ENCODE data around the gene PRDX3. TPM values are rescaled to one million over a fixed set of nuclear protein-coding genes. Genes with fewer than 3 reads are reported as not detected.

Gene PRDX3
- total and polyA plus RNA-seq, 2 experiments from 2014 or later: 116 to 413 TPM

DNA sequence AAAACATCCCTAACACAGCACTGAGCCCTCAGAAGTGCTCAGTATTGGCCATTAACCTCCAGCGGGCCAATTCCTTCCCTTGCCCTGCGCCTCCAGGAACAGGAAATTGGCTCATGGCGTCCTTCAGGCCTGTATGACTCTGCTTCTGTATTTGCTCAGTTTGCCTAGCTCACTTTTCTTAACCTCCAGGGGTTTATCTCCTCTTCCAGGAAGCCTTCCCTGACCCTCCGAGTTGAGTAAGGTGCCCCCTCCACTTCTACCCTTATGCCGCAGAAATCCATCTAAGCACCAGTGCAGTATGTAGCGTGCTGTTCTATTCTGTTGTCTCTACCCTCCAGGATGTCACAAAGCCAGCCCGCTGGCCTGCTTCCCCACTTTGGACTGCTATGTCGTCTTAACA, 12.0 kb downstream of the PRDX3 start:
- no peak overlapping the region for H3K27ac ChIP-seq
- H3K27me3 ChIP-seq: no peaks in the 10 kb centered on the region
- peaks cover 17% of the 10 kb centered on the region for H3K4me1 ChIP-seq (ENCODE audit: low read depth)
- DNase-seq (ENCODE audit: low read depth in 1 of 2, low spot score in 1 of 2): no peak
- no peaks in the 10 kb centered on the region for H3K9me3 ChIP-seq (ENCODE audit: low read depth)
- H3K4me3 ChIP-seq: no peak overlapping the region
- peaks cover 36% of the 10 kb centered on the region for H3K36me3 ChIP-seq
- TF ChIP-seq, protein P1, sequence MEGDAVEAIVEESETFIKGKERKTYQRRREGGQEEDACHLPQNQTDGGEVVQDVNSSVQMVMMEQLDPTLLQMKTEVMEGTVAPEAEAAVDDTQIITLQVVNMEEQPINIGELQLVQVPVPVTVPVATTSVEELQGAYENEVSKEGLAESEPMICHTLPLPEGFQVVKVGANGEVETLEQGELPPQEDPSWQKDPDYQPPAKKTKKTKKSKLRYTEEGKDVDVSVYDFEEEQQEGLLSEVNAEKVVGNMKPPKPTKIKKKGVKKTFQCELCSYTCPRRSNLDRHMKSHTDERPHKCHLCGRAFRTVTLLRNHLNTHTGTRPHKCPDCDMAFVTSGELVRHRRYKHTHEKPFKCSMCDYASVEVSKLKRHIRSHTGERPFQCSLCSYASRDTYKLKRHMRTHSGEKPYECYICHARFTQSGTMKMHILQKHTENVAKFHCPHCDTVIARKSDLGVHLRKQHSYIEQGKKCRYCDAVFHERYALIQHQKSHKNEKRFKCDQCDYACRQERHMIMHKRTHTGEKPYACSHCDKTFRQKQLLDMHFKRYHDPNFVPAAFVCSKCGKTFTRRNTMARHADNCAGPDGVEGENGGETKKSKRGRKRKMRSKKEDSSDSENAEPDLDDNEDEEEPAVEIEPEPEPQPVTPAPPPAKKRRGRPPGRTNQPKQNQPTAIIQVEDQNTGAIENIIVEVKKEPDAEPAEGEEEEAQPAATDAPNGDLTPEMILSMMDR (IDR thresholded peaks at IDR 0.05; ENCODE audit: low read depth, low read length): no peak

DNA sequence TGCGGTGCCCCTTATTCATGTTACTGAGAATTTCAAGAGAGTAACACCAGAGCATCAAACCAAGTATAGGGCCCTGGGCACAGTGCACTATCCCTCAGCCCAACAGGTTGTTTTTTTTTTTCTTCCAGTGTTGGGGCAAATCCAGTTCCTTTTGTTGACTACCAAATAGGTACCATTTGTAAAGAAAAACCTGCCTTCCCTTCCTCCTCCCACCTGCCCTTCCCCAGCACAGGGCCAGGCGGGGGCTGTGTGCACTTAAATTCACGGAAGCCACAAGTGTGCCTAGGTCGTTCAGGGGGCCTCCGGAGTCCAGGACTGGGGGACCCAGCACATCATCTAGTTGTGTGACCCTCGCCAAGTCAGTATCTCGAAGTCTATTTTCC, 12.5 kb downstream of the PRDX3 start:
- H3K9me3 ChIP-seq (ENCODE audit: low read depth): no peaks in the 10 kb centered on the region
- H3K36me3 ChIP-seq: peaks cover 32% of the 10 kb centered on the region
- H3K27ac ChIP-seq: peak overlapping the region; percentile 94
- H3K27me3 ChIP-seq: no peaks in the 10 kb centered on the region
- TF ChIP-seq, protein P1 (IDR thresholded peaks at IDR 0.05; ENCODE audit: low read depth, low read length): no peak
- H3K4me3 ChIP-seq: peak overlapping the region; percentile 56
- H3K4me1 ChIP-seq (ENCODE audit: low read depth): peaks cover 18% of the 10 kb centered on the region
- no peak for DNase-seq (ENCODE audit: low read depth in 1 of 2, low spot score in 1 of 2)

DNA sequence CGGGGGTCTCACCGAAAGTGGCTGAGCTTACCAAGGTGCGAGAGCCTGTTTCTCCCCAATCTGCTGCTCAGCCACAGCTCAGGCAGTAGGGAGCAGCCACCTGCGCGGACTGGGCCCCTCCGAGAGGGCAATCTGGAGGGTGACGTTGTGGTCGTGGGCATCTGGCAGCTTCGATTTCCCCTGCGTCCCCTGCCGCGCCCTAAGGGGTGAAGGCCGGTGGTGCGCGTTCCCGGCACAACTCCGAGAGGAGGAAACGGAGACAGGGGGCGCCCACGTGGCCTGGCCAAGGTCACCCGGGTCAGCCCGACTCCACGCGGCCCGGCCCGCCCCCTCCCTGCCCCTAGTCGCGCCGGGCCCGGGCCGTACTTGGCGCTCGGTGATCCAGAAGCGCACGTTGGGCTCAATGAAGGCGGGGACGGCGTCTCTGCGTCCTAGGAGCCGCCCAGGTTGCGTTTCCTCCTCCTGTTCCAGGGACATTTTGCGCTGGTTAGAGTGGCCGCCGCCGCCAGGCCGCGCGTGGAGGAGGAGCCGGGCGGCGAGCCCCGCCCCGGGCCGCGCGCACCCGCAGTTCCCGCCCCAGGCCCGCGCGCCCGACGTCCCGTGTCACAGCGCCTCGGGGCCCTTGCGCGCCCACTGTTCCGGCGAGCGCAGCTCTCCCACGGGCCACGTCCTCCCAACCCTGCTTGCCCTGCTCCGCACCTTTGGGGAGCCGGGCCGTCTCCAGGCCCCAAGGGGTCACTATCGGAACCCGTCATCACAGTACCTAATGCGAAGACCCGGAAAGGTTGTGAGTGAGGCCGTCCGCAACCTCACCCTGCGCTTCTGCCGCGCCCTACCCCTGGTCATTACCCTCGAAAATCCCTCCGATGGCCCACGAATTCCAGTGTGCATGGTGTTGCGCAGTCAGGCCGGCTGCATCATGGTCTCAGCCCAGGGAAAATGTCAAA, 13.2 kb downstream of the PRDX3 start, which contains the start of gene SFXN4:
Gene SFXN4 (minus strand): TSS at position 544 of the 947 bp plus-strand sequence. CDS start 67 bp downstream, at position 477.
- no peaks in the 10 kb centered on the region for H3K9me3 ChIP-seq (ENCODE audit: low read depth)
- H3K36me3 ChIP-seq: peaks cover 35% of the 10 kb centered on the region
- DNase-seq (ENCODE audit: low read depth in 1 of 2, low spot score in 1 of 2): peak; percentile 65 to 82
- H3K27ac ChIP-seq: peak within 1 kb of the TSS; percentile 94
- H3K4me3 ChIP-seq: peak within 1 kb of the TSS; percentile 56
- H3K27me3 ChIP-seq: no peaks in the 10 kb centered on the region
- peaks cover 18% of the 10 kb centered on the region for H3K4me1 ChIP-seq (ENCODE audit: low read depth)
- TF ChIP-seq, protein P1 (IDR thresholded peaks at IDR 0.05; ENCODE audit: low read depth, low read length): peak; percentile 2

DNA sequence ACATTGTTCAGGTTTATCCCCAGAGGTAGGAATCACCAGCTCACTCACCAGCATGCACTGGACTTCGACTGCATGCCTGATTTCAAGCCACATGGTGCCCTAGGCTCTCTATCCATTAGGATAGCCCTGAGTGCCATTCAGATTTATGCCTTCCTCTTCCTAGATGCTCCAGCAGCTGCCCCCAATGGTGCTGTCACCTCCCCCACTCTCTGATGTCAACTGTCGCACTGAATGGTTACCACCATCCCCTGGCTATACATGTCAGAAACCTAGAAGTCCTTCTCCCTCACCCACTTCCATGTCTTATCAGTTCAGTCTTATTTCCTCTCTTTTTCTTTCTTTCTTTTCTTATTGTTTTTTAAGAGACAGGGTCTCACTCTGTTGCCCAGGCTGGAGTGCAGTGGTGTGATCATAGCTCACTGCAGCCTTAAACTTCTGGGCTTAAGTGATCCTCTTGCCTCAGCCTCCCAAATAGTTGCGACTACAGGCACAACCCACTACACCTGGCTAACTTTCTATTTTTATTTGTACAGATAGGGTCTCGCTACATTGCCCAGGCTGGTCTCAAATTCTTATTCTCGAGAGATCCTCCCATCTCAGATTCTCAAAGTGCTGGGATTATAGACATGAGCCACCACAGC, 16.0 kb downstream of the PRDX3 start:
- TF ChIP-seq, protein P1 (IDR thresholded peaks at IDR 0.05; ENCODE audit: low read depth, low read length): no peak
- Histone ChIP-seq H3K4me3 (no peak overlapping the region), H3K4me1 (ENCODE audit: low read depth) (peaks cover 18% of the 10 kb centered on the region), H3K27ac (no peak overlapping the region), H3K9me3 (ENCODE audit: low read depth) (no peaks in the 10 kb centered on the region), H3K36me3 (peaks cover 19% of the 10 kb centered on the region), H3K27me3 (no peaks in the 10 kb centered on the region)
- DNase-seq (ENCODE audit: low read depth in 1 of 2, low spot score in 1 of 2): no peak

DNA sequence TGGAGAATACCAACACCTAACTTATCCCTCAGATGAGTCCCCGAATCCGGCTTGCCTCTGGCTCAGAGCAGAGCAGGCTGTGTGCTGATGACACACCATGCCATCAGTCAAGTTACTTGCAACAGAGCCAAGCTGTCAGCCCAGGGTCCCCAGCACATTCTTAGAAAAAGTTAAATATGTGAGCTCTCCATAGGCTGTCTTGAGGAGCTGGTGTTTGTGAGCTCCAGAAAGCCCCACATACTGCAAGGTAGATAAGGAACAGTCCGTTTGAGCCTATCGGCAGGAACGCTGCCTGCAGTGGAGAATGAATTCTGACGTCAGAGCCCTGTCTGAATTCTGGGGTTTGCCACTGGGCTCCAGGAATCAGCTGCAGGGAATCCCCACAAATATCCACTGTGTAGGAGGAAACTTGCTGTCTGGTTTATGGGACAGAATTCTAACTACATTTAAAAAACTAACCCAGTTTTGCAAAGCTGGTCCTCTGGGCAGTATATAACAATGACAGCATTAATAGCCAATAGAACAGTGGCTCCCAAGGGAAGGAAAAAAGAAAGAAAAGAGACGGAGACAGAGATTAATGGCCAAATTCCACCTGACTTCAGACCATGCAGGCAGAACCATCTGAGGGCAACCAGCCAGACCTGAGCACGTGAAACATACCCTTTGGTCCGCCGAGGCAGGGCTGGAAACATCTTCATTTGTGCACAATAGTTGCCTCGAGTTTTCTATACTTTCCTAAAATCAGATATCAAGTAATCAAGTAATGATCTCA, 16.7 kb downstream of the PRDX3 start:
- Histone ChIP-seq H3K36me3 (peaks cover 17% of the 10 kb centered on the region), H3K9me3 (ENCODE audit: low read depth) (no peaks in the 10 kb centered on the region), H3K4me3 (no peak overlapping the region), H3K27ac (peak overlapping the region; percentile 40), H3K27me3 (no peaks in the 10 kb centered on the region), H3K4me1 (ENCODE audit: low read depth) (peaks cover 18% of the 10 kb centered on the region)
- peak in 1 of 2 donors; percentile 26 for DNase-seq (ENCODE audit: low read depth in 1 of 2, low spot score in 1 of 2)
- TF ChIP-seq, protein P1 (IDR thresholded peaks at IDR 0.05; ENCODE audit: low read depth, low read length): peak; percentile 14
